Measurements from ENCODE around the gene S100A14. TPM values are rescaled to one million over a fixed set of nuclear protein-coding genes. Genes with fewer than 3 reads are reported as not detected.

The S100A14 gene
- total RNA-seq, 1 experiment from 2014 or later: 2.1 TPM

DNA sequence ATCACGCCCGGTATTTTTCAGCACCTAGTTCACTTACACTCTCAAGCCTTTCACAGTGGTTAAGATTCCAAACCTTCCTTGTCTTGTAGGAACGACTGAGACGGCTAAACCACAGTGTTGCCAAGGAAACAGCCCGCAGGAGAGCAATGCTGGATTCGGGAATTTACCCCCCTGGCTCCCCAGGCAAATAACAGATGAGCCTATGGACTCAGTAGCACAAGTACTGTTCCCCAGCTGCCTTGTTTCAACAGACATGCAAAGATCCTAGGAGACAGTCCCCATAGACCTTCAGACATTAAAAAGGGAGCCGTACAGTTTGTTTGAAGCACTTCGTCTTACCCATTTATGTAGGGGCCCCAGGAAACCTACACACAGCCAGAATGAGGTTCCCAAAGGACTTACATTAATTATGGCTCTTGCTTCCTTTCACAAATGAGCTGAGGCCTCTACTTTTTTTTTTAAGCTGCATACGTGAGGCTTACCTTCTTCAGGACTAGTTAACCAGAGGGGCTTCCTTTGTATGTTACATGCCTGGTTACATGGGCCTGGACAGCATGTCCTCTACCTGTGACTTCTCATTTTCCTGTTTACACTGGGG is 45.1 kb upstream of the S100A14 start:
- CTCF ChIA-PET: interaction anchor here (0.5 kb wide), 1 partner anchor 308 kb away, joined by 3 read pairs; no protein-coding TSS in a partner anchor
- POLR2A ChIA-PET: interaction anchor here (0.9 kb wide), 1 partner anchor 27 kb away, joined by 3 read pairs; the partner anchor contains the start of gene CHTOP
- Mint-ChIP-seq H3K4me3 (peak overlapping the region; percentile 29; the same call in 1 of the 2 replicates), H3K4me1 (peaks cover 8% of the 10 kb centered on the region), H3K9me3 (no peaks in the 10 kb centered on the region), H3K36me3 (peaks cover 59% of the 10 kb centered on the region), H3K27me3 (ENCODE audit: low read depth) (no peaks in the 10 kb centered on the region), H3K27ac (peak overlapping the region; percentile 79; the same call in 1 of the 2 replicates)
- ATAC-seq (no peak), DNase-seq (ENCODE audit: low spot score) (no peak)
- peak; percentile 86; the same call in 1 of the 2 replicates for TF ChIP-seq EMX1 (CRISPR knock-in tag; IDR thresholded peaks at IDR 0.05)
- TF ChIP-seq, protein P1, sequence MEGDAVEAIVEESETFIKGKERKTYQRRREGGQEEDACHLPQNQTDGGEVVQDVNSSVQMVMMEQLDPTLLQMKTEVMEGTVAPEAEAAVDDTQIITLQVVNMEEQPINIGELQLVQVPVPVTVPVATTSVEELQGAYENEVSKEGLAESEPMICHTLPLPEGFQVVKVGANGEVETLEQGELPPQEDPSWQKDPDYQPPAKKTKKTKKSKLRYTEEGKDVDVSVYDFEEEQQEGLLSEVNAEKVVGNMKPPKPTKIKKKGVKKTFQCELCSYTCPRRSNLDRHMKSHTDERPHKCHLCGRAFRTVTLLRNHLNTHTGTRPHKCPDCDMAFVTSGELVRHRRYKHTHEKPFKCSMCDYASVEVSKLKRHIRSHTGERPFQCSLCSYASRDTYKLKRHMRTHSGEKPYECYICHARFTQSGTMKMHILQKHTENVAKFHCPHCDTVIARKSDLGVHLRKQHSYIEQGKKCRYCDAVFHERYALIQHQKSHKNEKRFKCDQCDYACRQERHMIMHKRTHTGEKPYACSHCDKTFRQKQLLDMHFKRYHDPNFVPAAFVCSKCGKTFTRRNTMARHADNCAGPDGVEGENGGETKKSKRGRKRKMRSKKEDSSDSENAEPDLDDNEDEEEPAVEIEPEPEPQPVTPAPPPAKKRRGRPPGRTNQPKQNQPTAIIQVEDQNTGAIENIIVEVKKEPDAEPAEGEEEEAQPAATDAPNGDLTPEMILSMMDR (IDR thresholded peaks at IDR 0.05): no peak
- TF ChIP-seq, protein P2, sequence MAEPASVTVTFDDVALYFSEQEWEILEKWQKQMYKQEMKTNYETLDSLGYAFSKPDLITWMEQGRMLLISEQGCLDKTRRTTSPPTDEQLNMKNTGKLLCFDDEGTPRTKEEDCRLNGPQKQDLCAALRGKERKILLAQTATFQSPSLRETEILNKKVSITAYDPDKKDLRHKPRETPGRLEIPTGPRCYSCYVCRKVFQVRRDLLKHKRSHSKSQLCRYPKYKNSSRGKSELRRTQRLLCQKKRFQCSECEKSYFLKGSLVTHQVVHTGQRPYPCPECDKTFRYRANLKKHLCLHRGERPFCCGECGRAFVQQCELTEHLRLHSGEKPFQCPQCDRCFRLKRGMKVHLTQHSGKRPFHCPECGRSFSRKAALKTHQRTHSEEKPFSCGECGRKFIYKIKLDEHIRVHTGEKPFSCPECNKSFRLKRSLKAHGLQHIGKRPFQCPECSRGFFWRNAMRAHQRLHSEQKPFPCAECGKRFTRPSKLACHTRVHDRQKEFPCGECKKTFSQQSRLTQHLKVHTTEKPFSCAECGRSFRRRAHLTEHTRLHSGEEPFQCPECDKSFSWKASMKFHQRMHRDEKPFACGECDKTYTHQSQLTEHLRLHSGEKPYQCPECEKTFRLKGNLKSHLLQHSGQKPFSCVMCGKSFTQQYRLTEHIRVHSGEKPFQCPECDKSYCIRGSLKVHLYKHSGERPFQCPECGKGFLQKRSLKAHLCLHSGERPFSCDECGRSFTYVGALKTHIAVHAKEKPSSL (CRISPR knock-in tag; conservative IDR thresholded peaks at IDR 0.05): 0 out of 2 replicates have a peak, but pooled peaks have one; percentile 21
- TF ChIP-seq, protein P3, sequence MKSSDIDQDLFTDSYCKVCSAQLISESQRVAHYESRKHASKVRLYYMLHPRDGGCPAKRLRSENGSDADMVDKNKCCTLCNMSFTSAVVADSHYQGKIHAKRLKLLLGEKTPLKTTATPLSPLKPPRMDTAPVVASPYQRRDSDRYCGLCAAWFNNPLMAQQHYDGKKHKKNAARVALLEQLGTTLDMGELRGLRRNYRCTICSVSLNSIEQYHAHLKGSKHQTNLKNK (CRISPR knock-in tag; IDR thresholded peaks at IDR 0.05): no peak
- TF ChIP-seq, protein P4, sequence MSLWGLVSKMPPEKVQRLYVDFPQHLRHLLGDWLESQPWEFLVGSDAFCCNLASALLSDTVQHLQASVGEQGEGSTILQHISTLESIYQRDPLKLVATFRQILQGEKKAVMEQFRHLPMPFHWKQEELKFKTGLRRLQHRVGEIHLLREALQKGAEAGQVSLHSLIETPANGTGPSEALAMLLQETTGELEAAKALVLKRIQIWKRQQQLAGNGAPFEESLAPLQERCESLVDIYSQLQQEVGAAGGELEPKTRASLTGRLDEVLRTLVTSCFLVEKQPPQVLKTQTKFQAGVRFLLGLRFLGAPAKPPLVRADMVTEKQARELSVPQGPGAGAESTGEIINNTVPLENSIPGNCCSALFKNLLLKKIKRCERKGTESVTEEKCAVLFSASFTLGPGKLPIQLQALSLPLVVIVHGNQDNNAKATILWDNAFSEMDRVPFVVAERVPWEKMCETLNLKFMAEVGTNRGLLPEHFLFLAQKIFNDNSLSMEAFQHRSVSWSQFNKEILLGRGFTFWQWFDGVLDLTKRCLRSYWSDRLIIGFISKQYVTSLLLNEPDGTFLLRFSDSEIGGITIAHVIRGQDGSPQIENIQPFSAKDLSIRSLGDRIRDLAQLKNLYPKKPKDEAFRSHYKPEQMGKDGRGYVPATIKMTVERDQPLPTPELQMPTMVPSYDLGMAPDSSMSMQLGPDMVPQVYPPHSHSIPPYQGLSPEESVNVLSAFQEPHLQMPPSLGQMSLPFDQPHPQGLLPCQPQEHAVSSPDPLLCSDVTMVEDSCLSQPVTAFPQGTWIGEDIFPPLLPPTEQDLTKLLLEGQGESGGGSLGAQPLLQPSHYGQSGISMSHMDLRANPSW (CRISPR knock-in tag; conservative IDR thresholded peaks at IDR 0.05; ENCODE audit: low read depth): no peak
- TF ChIP-seq, protein P5, sequence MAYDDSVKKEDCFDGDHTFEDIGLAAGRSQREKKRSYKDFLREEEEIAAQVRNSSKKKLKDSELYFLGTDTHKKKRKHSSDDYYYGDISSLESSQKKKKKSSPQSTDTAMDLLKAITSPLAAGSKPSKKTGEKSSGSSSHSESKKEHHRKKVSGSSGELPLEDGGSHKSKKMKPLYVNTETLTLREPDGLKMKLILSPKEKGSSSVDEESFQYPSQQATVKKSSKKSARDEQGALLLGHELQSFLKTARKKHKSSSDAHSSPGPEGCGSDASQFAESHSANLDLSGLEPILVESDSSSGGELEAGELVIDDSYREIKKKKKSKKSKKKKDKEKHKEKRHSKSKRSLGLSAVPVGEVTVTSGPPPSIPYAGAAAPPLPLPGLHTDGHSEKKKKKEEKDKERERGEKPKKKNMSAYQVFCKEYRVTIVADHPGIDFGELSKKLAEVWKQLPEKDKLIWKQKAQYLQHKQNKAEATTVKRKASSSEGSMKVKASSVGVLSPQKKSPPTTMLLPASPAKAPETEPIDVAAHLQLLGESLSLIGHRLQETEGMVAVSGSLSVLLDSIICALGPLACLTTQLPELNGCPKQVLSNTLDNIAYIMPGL (CRISPR knock-in tag; IDR thresholded peaks at IDR 0.05): no peak
- TF ChIP-seq, protein P6, sequence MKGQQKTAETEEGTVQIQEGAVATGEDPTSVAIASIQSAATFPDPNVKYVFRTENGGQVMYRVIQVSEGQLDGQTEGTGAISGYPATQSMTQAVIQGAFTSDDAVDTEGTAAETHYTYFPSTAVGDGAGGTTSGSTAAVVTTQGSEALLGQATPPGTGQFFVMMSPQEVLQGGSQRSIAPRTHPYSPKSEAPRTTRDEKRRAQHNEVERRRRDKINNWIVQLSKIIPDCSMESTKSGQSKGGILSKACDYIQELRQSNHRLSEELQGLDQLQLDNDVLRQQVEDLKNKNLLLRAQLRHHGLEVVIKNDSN (CRISPR knock-in tag; IDR thresholded peaks at IDR 0.05): no peak
- TF ChIP-seq ELF4 (CRISPR knock-in tag; IDR thresholded peaks at IDR 0.05; ENCODE audit: low read depth): no peak
- TF ChIP-seq TCF7 (CRISPR knock-in tag; IDR thresholded peaks at IDR 0.05; ENCODE audit: low read depth): no peak
- TF ChIP-seq, protein P7, sequence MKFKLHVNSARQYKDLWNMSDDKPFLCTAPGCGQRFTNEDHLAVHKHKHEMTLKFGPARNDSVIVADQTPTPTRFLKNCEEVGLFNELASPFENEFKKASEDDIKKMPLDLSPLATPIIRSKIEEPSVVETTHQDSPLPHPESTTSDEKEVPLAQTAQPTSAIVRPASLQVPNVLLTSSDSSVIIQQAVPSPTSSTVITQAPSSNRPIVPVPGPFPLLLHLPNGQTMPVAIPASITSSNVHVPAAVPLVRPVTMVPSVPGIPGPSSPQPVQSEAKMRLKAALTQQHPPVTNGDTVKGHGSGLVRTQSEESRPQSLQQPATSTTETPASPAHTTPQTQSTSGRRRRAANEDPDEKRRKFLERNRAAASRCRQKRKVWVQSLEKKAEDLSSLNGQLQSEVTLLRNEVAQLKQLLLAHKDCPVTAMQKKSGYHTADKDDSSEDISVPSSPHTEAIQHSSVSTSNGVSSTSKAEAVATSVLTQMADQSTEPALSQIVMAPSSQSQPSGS (CRISPR knock-in tag; IDR thresholded peaks at IDR 0.05; ENCODE audit: borderline replicate concordance, low read depth): no peak
- TF ChIP-seq ZNF121 (CRISPR knock-in tag; IDR thresholded peaks at IDR 0.05): no peak
- TF ChIP-seq, protein P8, sequence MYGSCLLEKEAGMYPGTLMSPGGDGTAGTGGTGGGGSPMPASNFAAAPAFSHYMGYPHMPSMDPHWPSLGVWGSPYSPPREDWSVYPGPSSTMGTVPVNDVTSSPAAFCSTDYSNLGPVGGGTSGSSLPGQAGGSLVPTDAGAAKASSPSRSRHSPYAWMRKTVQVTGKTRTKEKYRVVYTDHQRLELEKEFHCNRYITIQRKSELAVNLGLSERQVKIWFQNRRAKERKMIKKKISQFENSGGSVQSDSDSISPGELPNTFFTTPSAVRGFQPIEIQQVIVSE (CRISPR knock-in tag; IDR thresholded peaks at IDR 0.05; ENCODE audit: borderline replicate concordance): no peak
- TF ChIP-seq PRRX2 (CRISPR knock-in tag; IDR thresholded peaks at IDR 0.05): peak; percentile 75; the same call in 1 of the 2 replicates
- no peak for TF ChIP-seq NR3C1 (CRISPR knock-in tag; conservative IDR thresholded peaks at IDR 0.05; ENCODE audit: low read depth)
- TF ChIP-seq SMAD4 (CRISPR knock-in tag; IDR thresholded peaks at IDR 0.05): no peak
- TF ChIP-seq, protein P9, sequence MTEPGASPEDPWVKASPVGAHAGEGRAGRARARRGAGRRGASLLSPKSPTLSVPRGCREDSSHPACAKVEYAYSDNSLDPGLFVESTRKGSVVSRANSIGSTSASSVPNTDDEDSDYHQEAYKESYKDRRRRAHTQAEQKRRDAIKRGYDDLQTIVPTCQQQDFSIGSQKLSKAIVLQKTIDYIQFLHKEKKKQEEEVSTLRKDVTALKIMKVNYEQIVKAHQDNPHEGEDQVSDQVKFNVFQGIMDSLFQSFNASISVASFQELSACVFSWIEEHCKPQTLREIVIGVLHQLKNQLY (CRISPR knock-in tag; IDR thresholded peaks at IDR 0.05): no peak
- peak; percentile 7 for TF ChIP-seq NFATC4 (CRISPR knock-in tag; IDR thresholded peaks at IDR 0.05)
- TF ChIP-seq ZNF219 (CRISPR knock-in tag; IDR thresholded peaks at IDR 0.05; ENCODE audit: borderline replicate concordance): no peak
- TF ChIP-seq ZNF423 (CRISPR knock-in tag; IDR thresholded peaks at IDR 0.05): no peak

Data from WTC11 (cell line).